ENCODE data around the gene NOS3.

The NOS3 gene

GRCh38 chr7:150979713-150980390 lies 11.0 kb upstream of the NOS3 start:
- DNase-seq (ENCODE audit: low read depth), result no peak

- DNase-seq (ENCODE audit: low read depth), result no peak
These were observed 10.2 kb upstream of the NOS3 start for GRCh38 chr7:150980663-150981062.

GRCh38 chr7:150981644-150982043 lies 9.2 kb upstream of the NOS3 start:
- no peak for DNase-seq (ENCODE audit: low read depth)

- DNase-seq (ENCODE audit: low read depth), result no peak
These were observed 8.5 kb upstream of the NOS3 start for GRCh38 chr7:150982351-150982750.

GRCh38 chr7:150983893-150984368 lies 6.9 kb upstream of the NOS3 start:
- DNase-seq (ENCODE audit: low read depth), result no peak

GRCh38 chr7:150986099-150986512 lies 4.7 kb upstream of the NOS3 start:
- no peak for DNase-seq (ENCODE audit: low read depth)

GRCh38 chr7:150986556-150986955 lies 4.3 kb upstream of the NOS3 start:
- no peak for DNase-seq (ENCODE audit: low read depth)

- DNase-seq (ENCODE audit: low read depth), result no peak
These were observed 2.3 kb upstream of the NOS3 start for GRCh38 chr7:150988230-150989226.

GRCh38 chr7:150989456-150989855 lies 1.4 kb upstream of the NOS3 start:
- DNase-seq (ENCODE audit: low read depth), result no peak

- DNase-seq (ENCODE audit: low read depth), result no peak
These were observed 1.3 kb downstream of the NOS3 start for GRCh38 chr7:150992051-150992640.

- DNase-seq (ENCODE audit: low read depth), result no peak
These were observed 2.1 kb downstream of the NOS3 start for GRCh38 chr7:150992833-150993302.

- no peak for DNase-seq (ENCODE audit: low read depth)
These were observed 2.7 kb downstream of the NOS3 start for GRCh38 chr7:150993511-150993910.

GRCh38 chr7:150994141-150994837 lies 3.5 kb downstream of the NOS3 start:
- no peak for DNase-seq (ENCODE audit: low read depth)

GRCh38 chr7:150994838-150995510 lies 4.2 kb downstream of the NOS3 start:
- DNase-seq (ENCODE audit: low read depth), result no peak

GRCh38 chr7:150996376-150997074 lies 5.7 kb downstream of the NOS3 start:
- no peak for DNase-seq (ENCODE audit: low read depth)

GRCh38 chr7:150997075-150997511 lies 6.3 kb downstream of the NOS3 start:
- no peak for DNase-seq (ENCODE audit: low read depth)

- DNase-seq (ENCODE audit: low read depth), result no peak
These were observed 7.0 kb downstream of the NOS3 start for GRCh38 chr7:150997817-150998216.

GRCh38 chr7:150998341-150998740 lies 7.5 kb downstream of the NOS3 start:
- DNase-seq (ENCODE audit: low read depth), result no peak

- DNase-seq (ENCODE audit: low read depth), result no peak
These were observed 8.2 kb downstream of the NOS3 start for GRCh38 chr7:150999001-150999400.

- no peak for DNase-seq (ENCODE audit: low read depth)
These were observed 8.8 kb downstream of the NOS3 start for GRCh38 chr7:150999497-151000230.

All from fibroblast of the conjunctiva (primary cell).